Body of pancreas (tissue), 4 donors: ENCODE measurements around the gene PGPEP1. TPM values are rescaled to one million over a fixed set of nuclear protein-coding genes. Genes with fewer than 3 reads are reported as not detected.
"Not testable (repeated sequence)": the region's sequence is repeated elsewhere in the genome, so short reads cannot be mapped to it uniquely, and the experiment has no call there.

Experiments used
- ATAC-seq: fragments of 150-250 bp; one replicate; pipeline ENCODE4 v1.9.1; 2016
- DNase-seq, 4 donors: peaks; one replicate each; pipeline ENCODE4 v3.0.0-alpha.2; 2019
- H3K27ac ChIP-seq, 4 donors: fragments of 200-600 bp; sonication (generic); 1 replicate in 3 of 4; 2 replicates in 1 of 4; pipeline versions ENCODE4 v1.5.1 to v1.6.1; 2016 to 2019; ENCODE audit warnings: mild to moderate bottlenecking in 1 of 4, mixed read lengths in 1 of 4, moderate library complexity in 1 of 4
- H3K27me3 ChIP-seq, 2 donors: fragments of 200-600 bp; sonication (generic); one replicate each; pipeline ENCODE4 v1.6.0; 2016; ENCODE audit warnings: mild to moderate bottlenecking in 1 of 2
- H3K36me3 ChIP-seq, 2 donors: fragments of 200-600 bp; sonication (generic); replicated peaks in 1 of 2; 2 replicates each; pipeline ENCODE4 v1.5.1; 2016; ENCODE audit warnings: low read depth in 2 of 2; ENCODE audit not compliant: insufficient read depth in 1 of 2
- H3K4me1 ChIP-seq: fragments of 200-600 bp; sonication (generic); one replicate; pipeline ENCODE4 v1.6.0; 2016
- H3K4me3 ChIP-seq, 2 donors: fragments of 200-600 bp; sonication (generic); 1 replicate in 1 of 2; 2 replicates in 1 of 2; pipeline ENCODE4 v1.5.1; 2016 to 2019
- H3K9me3 ChIP-seq, 3 donors: fragments of 200-600 bp; sonication (generic); 1 replicate in 2 of 3; 2 replicates in 1 of 3; pipeline ENCODE4 v1.5.1; 2016
- POLR2A ChIP-seq, 3 donors: fragments of 450-650 bp; IDR thresholded peaks; one replicate each; pipeline ENCODE4 v1.6.1; 2016; ENCODE audit warnings: antibody characterized with exemption in 3 of 3, mild to moderate bottlenecking in 2 of 3
- WGBS, 2 donors: methylation state at CpG; one replicate each; pipeline ENCODE4 v1.1.5; 2017; 5-methylcytosine and 5-hydroxymethylcytosine counted together
- intact Hi-C: fragments of 100-400 bp; cut with DNase I; formaldehyde crosslinking; loops from one replicate; pipeline ENCODE4 v1.15.1; 2023
- total RNA-seq, 2 donors: library from RNA; depleted of rRNA; stranded (reverse); fragments of >200 nt; gene quantifications; one replicate each; pipeline ENCODE4 v1.1.0, GENCODE V29; 2016
- TF ChIP-seq, protein P1 (sequence below), 7 experiments: fragments of 450-650 bp in 4 of 7; fragments of 200-600 bp in 3 of 7; sonication (generic) in 3 of 7; IDR thresholded peaks; one replicate each; pipeline ENCODE4 v1.5.1; 2016 to 2019; ENCODE audit warnings: antibody characterized with exemption in 7 of 7

PGPEP1 gene
- total RNA-seq, 2 donors from 2014 or later: 22.1 to 37.6 TPM

DNA sequence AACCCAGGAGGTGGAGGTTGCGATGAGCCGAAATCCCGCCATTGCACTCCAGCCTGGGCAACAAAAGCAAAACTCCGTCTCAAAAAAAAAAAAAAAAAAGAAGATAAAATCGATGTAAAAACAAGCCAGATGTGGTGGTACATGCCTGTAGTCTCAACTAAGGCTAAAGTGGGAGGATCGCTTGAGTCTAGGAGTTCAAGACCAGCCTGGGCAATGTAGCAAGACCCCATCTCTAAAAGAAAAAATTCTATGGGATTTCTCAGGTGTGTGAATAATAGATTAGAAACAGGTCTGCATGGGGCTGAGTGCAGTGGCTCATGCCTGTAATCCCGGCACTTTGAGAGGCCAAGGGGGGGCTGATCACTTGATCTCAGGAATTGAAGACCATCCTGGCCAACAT, 11.1 kb downstream of the PGPEP1 start:
- H3K36me3 ChIP-seq: no peaks in the 10 kb centered on the region
- H3K4me3 ChIP-seq: no peak overlapping the region
- ATAC-seq (no peak), DNase-seq (no peak)
- intact Hi-C loops: no loop called here
- no peak for TF ChIP-seq POLR2A (IDR thresholded peaks at IDR 0.05)
- TF ChIP-seq, protein P1, sequence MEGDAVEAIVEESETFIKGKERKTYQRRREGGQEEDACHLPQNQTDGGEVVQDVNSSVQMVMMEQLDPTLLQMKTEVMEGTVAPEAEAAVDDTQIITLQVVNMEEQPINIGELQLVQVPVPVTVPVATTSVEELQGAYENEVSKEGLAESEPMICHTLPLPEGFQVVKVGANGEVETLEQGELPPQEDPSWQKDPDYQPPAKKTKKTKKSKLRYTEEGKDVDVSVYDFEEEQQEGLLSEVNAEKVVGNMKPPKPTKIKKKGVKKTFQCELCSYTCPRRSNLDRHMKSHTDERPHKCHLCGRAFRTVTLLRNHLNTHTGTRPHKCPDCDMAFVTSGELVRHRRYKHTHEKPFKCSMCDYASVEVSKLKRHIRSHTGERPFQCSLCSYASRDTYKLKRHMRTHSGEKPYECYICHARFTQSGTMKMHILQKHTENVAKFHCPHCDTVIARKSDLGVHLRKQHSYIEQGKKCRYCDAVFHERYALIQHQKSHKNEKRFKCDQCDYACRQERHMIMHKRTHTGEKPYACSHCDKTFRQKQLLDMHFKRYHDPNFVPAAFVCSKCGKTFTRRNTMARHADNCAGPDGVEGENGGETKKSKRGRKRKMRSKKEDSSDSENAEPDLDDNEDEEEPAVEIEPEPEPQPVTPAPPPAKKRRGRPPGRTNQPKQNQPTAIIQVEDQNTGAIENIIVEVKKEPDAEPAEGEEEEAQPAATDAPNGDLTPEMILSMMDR (IDR thresholded peaks at IDR 0.05): no peak
- no peak overlapping the region for H3K27ac ChIP-seq
- peaks cover under 1% of the 10 kb centered on the region for H3K4me1 ChIP-seq
- no peaks in the 10 kb centered on the region for H3K9me3 ChIP-seq
- 90 to 91% methylated on average over 7 of the region's 7 CpGs for WGBS, 2 donors
- H3K27me3 ChIP-seq: no peaks in the 10 kb centered on the region

DNA sequence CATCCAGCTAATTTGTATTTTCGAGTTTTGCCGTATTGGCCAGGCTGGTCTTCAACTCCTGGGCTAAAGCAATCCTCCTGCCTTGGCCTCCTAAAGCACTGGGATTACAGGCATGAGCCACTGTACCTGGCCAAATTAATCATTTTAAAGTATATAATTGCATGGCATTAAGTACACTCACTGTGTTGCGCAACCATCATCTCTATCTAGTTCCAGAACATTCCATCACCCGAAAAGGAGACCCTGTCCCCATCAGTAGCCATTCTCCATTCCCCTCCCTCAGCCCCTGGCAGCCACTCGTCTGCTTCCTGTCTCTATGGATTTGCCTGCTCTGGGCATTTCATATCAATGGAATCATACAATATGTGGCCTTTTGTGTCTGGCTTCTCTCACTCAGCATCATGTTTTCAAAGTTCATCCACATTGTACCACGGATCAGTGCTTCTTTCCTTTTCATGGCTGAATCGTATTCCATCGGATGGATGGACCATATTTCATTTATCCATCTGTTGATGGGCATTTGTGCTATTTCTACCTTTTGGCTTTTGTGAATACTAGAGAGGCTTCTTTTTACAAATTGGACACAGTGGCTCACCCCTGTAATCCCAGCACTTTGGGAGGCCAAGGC, 13.1 kb downstream of the PGPEP1 start:
- intact Hi-C loops: no loop called here
- no peaks in the 10 kb centered on the region for H3K36me3 ChIP-seq

DNA sequence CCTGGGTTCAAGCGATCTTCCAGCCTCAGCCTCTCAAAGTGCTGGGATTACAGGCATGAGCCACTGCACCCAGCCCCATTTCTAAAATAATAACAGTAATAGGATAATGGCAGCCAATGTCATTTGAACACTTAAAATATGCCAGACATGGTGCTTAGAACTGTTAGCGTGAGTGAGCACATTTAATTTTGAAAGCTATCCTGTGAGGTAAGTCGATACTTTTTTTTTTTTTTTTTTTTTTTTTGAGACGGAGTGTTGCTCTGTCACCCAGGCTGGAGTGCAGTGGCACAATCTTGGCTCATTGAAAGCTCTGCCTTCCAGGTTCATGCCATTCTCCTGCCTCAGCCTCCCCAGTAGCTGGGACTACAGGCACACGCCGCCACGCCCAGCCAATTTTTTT, 14.3 kb downstream of the PGPEP1 start:
- H3K36me3 ChIP-seq, DNase-seq, intact Hi-C loops, H3K9me3 ChIP-seq, H3K27ac ChIP-seq, H3K27me3 ChIP-seq, H3K4me3 ChIP-seq, ATAC-seq: not testable (repeated sequence)
- 91 to 98% methylated on average over 7 of the region's 7 CpGs for WGBS, 2 donors
- peaks cover 16% of the 10 kb centered on the region for H3K4me1 ChIP-seq

More for the DNA sequence above, 13.1 kb downstream of the PGPEP1 start:
- Histone ChIP-seq H3K27ac (no peak overlapping the region), H3K4me3 (no peak overlapping the region), H3K27me3 (no peaks in the 10 kb centered on the region), H3K4me1 (peaks cover 16% of the 10 kb centered on the region), H3K9me3 (no peaks in the 10 kb centered on the region)
- 86 to 96% methylated on average over 8 of the region's 8 CpGs for WGBS, 2 donors
- ATAC-seq: no peak
- no peak for DNase-seq
- TF ChIP-seq, protein P1 (IDR thresholded peaks at IDR 0.05): no peak
- no peak for TF ChIP-seq POLR2A (IDR thresholded peaks at IDR 0.05)

DNA sequence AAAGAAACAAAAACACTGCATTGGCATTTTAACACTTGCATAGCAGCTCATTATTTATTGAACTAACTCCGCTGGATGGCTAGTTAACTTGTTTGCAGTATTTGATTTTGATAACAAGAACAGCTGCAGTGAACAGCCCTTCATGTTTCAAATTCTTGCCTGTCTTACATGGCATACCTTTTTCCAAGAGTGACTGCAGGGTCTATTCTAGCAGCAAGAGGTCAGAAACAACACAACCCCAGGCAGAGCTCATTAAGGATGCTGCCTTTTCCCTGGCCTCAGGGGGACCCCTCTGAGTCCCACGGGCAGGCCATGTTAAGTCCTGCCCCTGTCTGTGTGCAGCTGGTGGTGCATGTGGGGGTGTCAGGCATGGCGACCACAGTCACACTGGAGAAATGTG, 16.6 kb downstream of the PGPEP1 start:
- TF ChIP-seq, protein P1 (IDR thresholded peaks at IDR 0.05): no peak
- no peak for TF ChIP-seq POLR2A (IDR thresholded peaks at IDR 0.05)
- Histone ChIP-seq H3K27ac (peak overlapping the region in 3 of 4 donors; percentile 44 to 60 (median 52)), H3K4me3 (no peak overlapping the region), H3K9me3 (no peaks in the 10 kb centered on the region), H3K4me1 (peaks cover 16% of the 10 kb centered on the region), H3K27me3 (no peaks in the 10 kb centered on the region), H3K36me3 (no peaks in the 10 kb centered on the region)
- ATAC-seq (no peak), DNase-seq (no peak)
- 78 to 79% methylated on average over 3 of the region's 3 CpGs for WGBS, 2 donors
- intact Hi-C loops: no loop called here

DNA sequence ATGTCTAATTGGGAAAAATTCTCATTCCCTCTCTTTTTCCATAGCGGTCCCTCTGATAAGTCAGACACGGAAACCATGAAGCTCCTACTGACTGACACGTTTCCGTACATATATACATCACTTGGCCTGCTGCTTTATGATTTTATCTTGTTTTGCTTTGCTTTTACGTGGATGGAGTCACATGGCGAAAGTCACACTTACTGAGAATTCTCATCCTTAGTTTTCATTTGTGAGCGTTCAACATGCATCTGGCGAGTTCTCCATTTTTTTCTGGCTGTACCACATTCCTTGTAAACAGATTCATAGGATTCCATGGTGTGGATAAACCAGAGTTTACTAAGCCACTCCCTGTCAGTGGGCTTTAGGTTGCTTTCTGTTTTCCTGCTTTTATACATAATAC, 21.2 kb downstream of the PGPEP1 start:
- WGBS, 2 donors: 94 to 97% methylated on average over 8 of the region's 8 CpGs
- no peak for ATAC-seq
- Histone ChIP-seq H3K9me3 (no peaks in the 10 kb centered on the region), H3K27ac (no peak overlapping the region), H3K36me3 (no peaks in the 10 kb centered on the region), H3K4me3 (no peak overlapping the region), H3K27me3 (no peaks in the 10 kb centered on the region), H3K4me1 (peaks cover 48% of the 10 kb centered on the region)
- DNase-seq: no peak
- TF ChIP-seq POLR2A (IDR thresholded peaks at IDR 0.05): no peak
- TF ChIP-seq, protein P1 (IDR thresholded peaks at IDR 0.05): no peak
- intact Hi-C loops: no loop called here
